ENCODE results near the gene TRABD2A. TPM values are rescaled to one million over a fixed set of nuclear protein-coding genes. Genes with fewer than 3 reads are reported as not detected.

The TRABD2A gene
- total and polyA plus RNA-seq, 9 of the 15 experiments (the other 6 are each of a cell fraction or from before 2014, with no cell fraction given) = 0.07 to 0.45 (median 0.25) TPM

GRCh38 chr2:84821806-84822205, 59.1 kb downstream of the TRABD2A start (continued):
- no peak for TF ChIP-seq KDM4B (IDR thresholded peaks at IDR 0.05; ENCODE audit: borderline replicate concordance in 2 of 2, low read depth in 1 of 2)

- Histone ChIP-seq H2AFZ (ENCODE audit: low read depth, low read length) (no peak overlapping the region), H3K79me2 (ENCODE audit: control insufficient read depth, insufficient read depth, low read length) (no peaks in the 10 kb centered on the region), H3K27me3 (ENCODE audit: control insufficient read depth in 2 of 2, insufficient read depth in 2 of 2, low read length in 2 of 2) (peaks cover 5 to 24% of the 10 kb centered on the region in 2 experiments; a peak in 4 of 5 replicates), H3K4me1 (replicated peaks in 1 of 2; ENCODE audit: control insufficient read depth in 2 of 2, insufficient read depth in 2 of 2, low read length in 2 of 2) (no peaks in the 10 kb centered on the region), H3K36me3 (ENCODE audit: control insufficient read depth, insufficient read depth, low read length) (no peaks in the 10 kb centered on the region), H4K20me1 (replicated peaks; ENCODE audit: control insufficient read depth, insufficient read depth, low read length) (no peaks in the 10 kb centered on the region), H3K4me3 (no peak overlapping the region), H3K9me3 (replicated peaks; ENCODE audit: control insufficient read depth, insufficient read depth, low read depth, low read length) (no peaks in the 10 kb centered on the region), H3K9me1 (ENCODE audit: control insufficient read depth, insufficient read depth, low read length) (no peaks in the 10 kb centered on the region), H3K9ac (ENCODE audit: insufficient read depth in 1 of 2, low read depth in 2 of 2, low read length in 2 of 2) (no peak overlapping the region), H3K4me2 (ENCODE audit: insufficient read depth, low read length) (no peak overlapping the region), H3K27ac (ENCODE audit: extremely low read depth, low read depth, low read length) (no peak overlapping the region)
- no peak for ATAC-seq
- intact Hi-C loops (cut with micrococcal nuclease) (no loop called here), in situ Hi-C loops (cut with MboI) (no loop called here)
- BruUV-seq (replicated peaks) = no TSS peak
- POLR2A ChIA-PET = no interaction called here
- TF ChIP-seq ZBTB33 (CRISPR knock-in tag; IDR thresholded peaks at IDR 0.05) (no peak), EP400 (IDR thresholded peaks at IDR 0.05) (no peak), HMBOX1 (IDR thresholded peaks at IDR 0.05) (no peak), ZNF764 (CRISPR knock-in tag; IDR thresholded peaks at IDR 0.05; ENCODE audit: low read depth) (no peak), POLR2A (conservative IDR thresholded peaks at IDR 0.05) (no peak), TAF9B (IDR thresholded peaks at IDR 0.05; ENCODE audit: partially characterized antibody) (no peak)
- DNase-seq (ENCODE audit: extremely low read depth in 1 of 4, low spot score in 3 of 4) = no peak
- FAIRE-seq = no peak
- CTCF ChIA-PET (ENCODE audit: low intra/inter-chr PET ratio) = interaction anchor here (0.6 kb wide), 1 partner anchor 302 kb away, joined by 3 read pairs; no protein-coding TSS in a partner anchor
- WGBS (ENCODE audit: insufficient coverage, low coverage, missing lambda C conversion rate) = 0% methylated on average over 2 of the region's 2 CpGs
These were observed 63.6 kb downstream of the TRABD2A start for GRCh38 chr2:84817239-84817655.
